GM12892 (cell line): ENCODE data around the gene RASGEF1C.

ENCODE experiments used
- POLR2A ChIP-seq: IDR thresholded peaks from 2 replicates; pipeline ENCODE4 v1.6.1; 2011; ENCODE audit warnings: low read depth, low read length, control low read depth
- POLR2AphosphoS5 ChIP-seq: IDR thresholded peaks from 2 replicates; pipeline ENCODE4 v1.6.1; 2011; ENCODE audit warnings: low read depth, low read length, control low read depth
- TAF1 ChIP-seq: IDR thresholded peaks from 2 replicates; pipeline ENCODE4 v1.6.1; 2011; ENCODE audit warnings: low read depth, mild to moderate bottlenecking, control low read depth, low read length, borderline replicate concordance

DNA sequence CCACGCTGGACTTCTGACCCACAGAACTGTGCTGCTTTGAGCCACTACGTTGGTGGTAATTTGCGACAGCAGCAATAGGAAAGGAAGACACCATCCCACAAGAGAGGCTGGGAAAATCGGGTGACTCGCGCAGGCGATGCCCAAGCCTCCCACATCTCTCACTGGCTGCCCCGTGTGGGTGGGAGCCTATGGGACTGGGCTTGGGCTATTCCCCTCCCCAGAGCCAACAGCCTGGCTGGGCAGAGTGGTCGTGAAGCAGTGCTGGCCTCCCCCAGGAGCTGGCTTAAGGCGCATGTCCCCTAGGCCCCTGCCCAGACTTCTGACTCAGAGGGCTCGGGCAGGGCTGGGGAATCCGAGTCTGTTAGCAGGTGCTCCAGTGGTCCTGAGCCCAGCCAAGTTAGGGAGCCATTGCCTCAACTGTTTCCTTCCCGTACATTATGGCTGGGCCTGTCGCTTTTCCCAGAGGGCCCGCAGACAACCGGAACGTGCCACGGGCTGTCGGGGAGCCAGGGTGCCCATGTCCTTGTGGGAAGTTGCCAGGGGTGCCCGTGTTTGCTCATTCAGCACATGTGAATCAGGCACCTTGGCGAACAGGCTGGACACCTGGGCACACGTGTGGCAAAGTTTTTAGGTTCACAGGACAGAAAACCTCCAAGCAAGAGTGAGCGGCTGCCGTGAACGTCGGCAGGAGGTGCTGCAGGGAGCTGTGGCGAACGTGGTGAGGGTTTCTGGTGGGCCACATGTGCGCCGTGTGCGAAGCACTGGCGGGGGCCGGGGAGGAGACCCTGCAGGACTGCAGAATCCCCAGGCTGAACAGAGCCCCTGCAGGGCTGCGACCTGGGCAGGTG is 7.0 kb upstream of the RASGEF1C start:
- TF ChIP-seq POLR2AphosphoS5 (no peak), POLR2A (no peak), TAF1 (no peak)
